Peyer's patch (tissue), 4 donors: ENCODE measurements around the gene TOP1.

Experiments
- POLR2A ChIP-seq, 2 donors: fragments of 450-650 bp; IDR thresholded peaks; one replicate each; pipeline ENCODE4 v1.5.1; 2017; ENCODE audit warnings: antibody characterized with exemption in 2 of 2, mild to moderate bottlenecking in 2 of 2, moderate library complexity in 2 of 2
- TF ChIP-seq, protein P1 (sequence below), 6 experiments: fragments of 450-650 bp in 4 of 6; fragments of 200-600 bp in 2 of 6; sonication (generic) in 1 of 6; IDR thresholded peaks; one replicate each; pipeline ENCODE4 v1.5.1; 2017 to 2019; ENCODE audit warnings: antibody characterized with exemption in 6 of 6, mild to moderate bottlenecking in 3 of 6, moderate library complexity in 1 of 6

DNA sequence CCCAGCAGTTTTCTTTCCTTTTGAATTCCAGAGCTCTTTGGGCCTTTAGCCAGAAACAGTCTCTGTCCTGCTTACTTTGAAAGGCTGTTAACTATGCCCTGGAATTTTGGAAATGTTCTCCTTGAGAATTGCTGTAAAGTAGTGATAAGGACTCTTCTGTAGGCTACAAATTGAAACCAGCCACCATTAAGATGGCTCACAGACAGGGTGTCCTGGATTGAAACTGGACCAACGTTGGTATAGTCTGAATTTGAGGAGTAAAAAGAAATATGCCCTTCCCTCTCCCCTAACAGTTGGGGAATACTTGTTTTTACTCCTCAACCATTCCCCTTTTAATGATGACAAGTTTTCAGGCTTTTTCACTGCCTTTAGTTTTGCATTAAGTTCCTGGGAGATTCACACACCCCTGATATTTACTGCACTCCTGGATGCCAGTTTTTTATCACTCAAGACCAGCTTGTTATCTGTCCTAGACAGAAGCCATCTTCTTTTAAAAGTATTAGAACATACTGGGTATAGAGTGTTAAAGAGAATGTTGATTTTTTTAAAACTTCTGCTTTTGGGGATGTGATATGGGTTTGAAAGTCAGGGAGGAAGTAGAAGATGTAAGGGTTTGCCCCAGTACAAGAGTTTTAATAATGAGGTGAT lies 21.9 kb downstream of the TOP1 start:
- TF ChIP-seq, protein P1, sequence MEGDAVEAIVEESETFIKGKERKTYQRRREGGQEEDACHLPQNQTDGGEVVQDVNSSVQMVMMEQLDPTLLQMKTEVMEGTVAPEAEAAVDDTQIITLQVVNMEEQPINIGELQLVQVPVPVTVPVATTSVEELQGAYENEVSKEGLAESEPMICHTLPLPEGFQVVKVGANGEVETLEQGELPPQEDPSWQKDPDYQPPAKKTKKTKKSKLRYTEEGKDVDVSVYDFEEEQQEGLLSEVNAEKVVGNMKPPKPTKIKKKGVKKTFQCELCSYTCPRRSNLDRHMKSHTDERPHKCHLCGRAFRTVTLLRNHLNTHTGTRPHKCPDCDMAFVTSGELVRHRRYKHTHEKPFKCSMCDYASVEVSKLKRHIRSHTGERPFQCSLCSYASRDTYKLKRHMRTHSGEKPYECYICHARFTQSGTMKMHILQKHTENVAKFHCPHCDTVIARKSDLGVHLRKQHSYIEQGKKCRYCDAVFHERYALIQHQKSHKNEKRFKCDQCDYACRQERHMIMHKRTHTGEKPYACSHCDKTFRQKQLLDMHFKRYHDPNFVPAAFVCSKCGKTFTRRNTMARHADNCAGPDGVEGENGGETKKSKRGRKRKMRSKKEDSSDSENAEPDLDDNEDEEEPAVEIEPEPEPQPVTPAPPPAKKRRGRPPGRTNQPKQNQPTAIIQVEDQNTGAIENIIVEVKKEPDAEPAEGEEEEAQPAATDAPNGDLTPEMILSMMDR (IDR thresholded peaks at IDR 0.05), result no peak
- TF ChIP-seq POLR2A (IDR thresholded peaks at IDR 0.05), result no peak
